HG03457 (cell line): ENCODE measurements around the gene FBXO34.

Source experiments
- ATAC-seq: cut with Tn5 transposase; IDR thresholded peaks from one replicate; pipeline ENCODE4 v1.9.1; 2021; ENCODE audit warnings: moderate number of reproducible peaks; ENCODE audit not compliant: unreplicated experiment

The FBXO34 gene

DNA sequence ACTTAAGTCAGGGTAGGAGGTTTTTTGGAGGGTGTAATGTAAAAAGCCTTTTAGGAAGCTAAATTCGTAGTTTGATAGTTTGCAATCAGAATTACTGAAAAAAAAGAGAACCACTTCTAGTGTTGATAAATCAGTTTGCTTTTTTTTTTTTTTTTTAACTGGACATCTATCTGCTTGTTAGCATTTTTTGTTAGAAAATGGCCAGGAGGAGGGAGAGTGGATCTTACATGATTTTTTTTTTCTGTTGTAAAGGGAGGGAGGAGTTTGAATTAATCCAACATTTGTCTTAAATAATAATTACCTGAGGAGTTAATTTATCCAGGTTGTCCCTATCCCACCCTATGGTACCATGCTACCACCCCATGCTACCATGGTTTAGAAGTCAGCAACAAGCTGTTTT, 1.2 kb downstream of the FBXO34 start:
- ATAC-seq: no peak

DNA sequence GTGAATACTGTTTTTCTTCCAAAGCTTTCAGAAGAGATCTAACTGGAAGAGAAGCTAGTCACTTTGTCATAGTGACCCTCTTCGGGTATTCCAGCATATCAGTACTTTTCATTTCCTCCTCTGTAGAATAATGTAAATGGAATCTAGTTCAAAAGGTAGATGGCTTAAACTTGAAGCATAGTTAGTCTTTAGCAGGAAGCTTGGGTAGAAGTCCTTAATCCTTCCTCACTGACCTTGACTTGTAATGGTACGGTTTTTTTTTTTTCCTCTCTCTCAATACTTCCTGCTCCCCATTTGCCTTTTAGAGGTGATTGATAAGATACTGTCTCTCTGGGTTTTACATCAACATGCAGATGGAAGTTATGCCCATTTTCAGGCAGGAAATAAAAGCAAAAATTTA, 1.7 kb downstream of the FBXO34 start:
- ATAC-seq: no peak

DNA sequence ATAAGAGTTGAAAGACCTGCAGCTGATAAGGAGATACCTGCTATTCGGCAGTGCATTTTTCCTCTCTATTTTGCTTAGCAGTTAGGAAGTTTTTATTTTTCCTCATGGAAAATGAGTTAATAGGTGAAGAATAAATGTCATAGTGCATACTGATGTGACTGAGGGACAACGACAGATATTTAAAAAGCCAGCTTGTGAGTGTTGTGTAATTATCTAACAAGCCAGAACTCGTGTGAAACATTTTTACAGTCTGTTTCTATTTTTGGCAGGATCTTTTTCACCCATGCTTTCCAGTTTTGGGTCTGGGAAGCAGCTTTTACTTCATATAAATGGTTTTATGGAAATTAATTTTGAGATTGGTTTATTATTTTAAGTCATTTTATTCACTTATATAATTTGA, 2.9 kb downstream of the FBXO34 start:
- no peak for ATAC-seq

DNA sequence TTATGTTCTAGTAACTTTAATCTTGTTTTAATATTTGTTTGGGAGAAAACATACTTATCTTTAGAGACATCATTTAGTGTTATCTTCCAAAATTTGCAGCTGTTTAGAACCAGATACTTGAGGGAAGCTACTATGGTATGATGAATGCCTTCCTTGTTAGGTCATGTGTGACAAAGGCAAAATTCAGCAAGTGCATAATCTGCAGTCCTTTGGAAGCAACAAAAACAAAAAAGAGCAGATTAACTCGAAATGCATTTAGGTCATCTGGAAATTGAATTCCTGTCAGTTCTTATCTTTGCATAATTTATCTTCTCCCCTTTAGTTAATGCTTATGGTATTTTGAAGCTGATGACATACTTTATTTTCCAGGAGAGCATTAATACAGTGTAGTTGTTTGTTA, 3.5 kb downstream of the FBXO34 start:
- no peak for ATAC-seq

DNA sequence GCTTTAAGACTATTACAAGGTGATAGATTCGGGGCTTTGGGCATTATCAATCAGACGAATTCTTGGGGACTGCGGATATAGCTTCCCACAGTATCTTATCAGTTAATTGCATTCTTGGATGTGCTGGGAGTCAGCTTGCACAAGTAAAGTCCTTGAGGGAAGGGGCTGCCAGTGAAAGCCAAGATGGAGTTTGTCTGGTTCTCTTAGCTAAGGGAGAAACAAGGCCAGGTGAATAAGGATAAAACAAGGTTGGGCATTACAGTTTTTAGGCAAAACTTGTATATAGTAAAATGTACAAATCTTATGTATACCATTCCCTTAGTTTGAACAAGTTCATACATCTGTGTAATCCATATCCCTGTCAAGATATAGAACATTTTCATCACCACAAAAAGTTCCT, 5.5 kb downstream of the FBXO34 start:
- no peak for ATAC-seq

DNA sequence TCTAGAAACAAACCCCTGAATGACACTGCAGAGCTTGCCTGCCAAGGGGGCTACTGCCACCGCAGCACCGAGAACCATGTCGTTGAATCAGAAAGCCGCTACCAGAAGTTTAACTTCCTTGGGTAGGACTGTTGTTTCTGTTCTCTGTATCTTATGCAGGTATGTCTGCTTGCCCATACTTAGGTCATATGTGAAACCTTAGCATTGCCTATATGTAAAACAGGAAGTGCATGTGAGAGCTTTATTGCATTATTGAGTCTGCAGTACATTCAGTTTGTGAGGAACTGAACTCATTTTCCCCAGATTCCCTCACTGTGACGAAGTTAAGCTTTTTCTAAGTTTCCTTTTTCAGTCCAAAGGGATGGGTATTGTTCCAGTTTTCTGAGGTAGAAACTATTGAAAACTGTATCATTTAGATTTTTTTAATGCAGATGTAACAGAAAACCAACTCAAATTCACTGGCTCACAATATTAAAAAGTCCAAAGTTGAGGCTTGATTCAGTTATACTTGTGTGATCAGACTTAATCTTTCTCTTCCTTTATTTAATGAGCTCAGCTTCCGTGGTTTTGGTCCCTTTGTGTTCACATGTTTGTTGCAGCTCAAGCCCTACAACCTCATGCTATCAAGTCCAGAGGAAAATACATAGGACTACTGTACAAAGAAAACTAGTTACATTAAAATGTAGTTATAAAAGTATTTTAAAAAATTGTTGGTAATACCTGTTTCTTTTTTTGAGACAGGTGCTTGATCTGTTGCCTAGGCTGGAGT, 6.9 kb downstream of the FBXO34 start:
- peak; percentile 84 for ATAC-seq

DNA sequence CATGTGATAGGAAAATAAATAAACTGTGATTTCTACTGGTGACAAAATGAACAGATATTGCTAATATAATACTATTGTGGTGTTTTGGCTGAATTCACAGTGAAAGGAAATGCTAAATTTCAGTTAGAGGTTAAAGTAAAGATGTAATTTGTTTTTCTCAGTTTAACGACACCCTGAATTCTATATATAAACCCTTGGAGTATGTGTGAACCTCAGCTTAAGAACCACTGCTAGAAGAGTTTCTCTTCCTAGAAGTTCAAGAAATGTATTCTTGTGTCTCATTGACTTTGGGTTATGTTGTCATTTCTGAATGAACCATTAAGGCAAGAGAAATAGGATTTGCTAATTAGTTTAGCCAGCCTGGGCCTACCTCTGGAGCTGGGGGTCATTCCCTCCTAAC, 8.2 kb downstream of the FBXO34 start:
- ATAC-seq: no peak

DNA sequence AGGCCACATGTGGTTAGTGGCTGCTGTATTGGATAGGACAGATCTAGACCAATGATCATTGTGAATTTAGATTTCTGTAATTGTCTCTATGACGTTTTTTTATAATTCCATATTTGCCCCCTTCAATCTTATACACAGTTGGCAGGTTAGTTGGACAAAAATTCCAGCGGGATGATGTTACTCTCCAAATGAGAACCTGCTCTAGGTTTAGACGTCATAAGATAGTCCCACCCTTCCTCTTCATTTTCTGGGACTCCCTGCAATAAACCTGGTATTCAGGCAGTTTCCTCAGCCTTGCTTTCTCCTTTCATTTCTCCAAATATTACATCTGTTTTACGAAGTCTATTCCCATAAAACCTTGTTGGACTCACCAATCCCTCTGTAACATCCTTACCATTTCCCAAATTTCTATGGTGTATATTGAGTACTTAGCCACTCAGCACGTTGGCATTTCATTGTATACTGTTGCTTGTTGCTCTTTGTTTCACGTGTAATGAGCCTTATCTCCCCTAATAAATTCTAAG, 10.2 kb downstream of the FBXO34 start:
- no peak for ATAC-seq

DNA sequence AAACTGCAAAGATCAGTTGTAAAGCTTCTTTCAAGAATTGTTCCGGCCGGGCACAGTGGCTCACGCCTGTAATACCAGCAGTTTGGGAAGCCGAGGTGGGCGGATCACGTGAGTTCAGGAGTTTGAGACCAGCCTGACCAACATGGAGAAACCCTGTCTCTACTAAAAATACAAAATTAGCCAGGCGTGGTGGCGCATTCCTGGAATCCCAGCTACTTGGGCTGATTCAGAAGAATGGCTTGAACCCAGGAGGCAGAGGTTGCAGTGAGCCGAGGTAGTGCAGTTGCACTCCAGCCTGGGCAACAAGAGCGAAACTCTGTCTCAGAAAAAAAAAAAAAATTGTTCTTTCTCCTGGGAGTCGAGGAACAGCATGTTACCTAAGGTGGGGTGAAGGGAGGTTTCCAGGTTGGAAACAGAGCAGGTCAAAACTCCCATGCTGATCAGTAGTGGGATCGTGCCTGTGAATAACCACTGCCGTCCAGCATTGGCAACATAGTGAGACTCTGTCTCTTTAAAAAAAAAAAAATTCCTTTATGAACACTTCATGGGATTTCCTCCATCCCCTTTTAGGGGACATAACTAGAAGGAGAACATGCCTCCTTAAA, 13.9 kb downstream of the FBXO34 start:
- no peak for ATAC-seq

DNA sequence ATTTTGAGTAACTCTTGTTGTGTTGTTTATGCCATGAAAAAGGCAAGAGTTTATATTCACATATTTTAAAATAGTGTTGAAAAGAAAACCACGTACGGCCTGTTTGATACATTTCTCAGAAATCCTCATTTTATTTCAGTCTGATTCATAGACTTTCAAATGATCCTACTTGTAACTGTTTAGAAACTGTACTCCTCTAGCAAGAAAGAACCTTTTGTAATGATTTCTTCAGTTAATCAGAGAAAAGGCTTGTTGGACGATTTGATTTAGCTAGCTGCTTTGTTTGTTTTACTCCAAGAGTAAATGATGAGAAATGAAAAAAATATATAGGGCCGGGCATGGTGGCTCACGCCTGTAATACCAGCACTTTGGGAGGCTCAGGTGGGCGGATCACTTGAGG, 17.2 kb downstream of the FBXO34 start:
- no peak for ATAC-seq

DNA sequence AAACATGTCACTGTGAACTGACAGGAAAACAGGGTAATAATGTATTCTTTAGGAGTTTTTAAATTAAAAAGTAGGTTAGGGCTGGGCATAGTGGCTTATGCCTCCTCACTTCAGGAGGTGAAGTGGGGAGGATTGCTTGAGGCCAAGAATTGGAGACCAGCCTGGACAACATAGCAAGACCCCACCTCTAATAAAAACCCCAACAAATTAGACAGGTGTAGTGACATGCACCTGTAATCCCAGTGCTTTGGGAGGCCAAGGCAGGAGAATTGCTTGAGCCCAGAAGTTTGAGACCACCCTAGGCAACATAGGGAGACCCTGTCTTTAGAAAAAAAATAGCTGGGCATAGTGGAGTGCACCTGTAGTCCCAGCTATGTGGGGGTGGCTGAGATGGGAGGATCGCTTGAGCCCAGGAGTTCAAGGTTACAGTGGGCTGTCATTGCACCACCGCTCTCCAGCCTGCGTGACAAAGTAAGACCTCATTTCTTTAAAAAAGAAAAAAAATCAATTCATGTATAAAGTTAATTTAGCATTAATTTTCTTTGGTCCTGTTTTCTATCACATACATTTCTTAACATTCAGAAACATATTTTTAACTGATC, 20.4 kb downstream of the FBXO34 start:
- ATAC-seq: no peak

DNA sequence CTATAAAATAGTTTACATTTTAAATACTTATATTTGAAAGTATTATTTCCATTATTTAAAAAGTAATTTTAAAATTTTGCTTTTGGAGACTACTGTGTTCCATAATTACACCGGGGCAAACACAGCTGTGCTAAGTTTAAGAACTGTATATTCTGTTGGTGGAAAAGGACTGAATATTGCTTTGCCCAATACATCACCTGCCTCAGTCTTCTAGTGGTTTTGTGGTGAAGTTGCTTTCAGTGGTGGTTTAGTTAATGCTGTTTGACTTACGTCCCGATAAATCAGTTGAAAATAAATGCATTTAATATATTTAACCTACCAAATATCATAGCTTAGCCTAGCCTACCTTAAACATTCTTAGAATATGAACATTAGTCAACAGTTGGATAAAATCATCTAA, 23.4 kb downstream of the FBXO34 start:
- ATAC-seq: no peak

DNA sequence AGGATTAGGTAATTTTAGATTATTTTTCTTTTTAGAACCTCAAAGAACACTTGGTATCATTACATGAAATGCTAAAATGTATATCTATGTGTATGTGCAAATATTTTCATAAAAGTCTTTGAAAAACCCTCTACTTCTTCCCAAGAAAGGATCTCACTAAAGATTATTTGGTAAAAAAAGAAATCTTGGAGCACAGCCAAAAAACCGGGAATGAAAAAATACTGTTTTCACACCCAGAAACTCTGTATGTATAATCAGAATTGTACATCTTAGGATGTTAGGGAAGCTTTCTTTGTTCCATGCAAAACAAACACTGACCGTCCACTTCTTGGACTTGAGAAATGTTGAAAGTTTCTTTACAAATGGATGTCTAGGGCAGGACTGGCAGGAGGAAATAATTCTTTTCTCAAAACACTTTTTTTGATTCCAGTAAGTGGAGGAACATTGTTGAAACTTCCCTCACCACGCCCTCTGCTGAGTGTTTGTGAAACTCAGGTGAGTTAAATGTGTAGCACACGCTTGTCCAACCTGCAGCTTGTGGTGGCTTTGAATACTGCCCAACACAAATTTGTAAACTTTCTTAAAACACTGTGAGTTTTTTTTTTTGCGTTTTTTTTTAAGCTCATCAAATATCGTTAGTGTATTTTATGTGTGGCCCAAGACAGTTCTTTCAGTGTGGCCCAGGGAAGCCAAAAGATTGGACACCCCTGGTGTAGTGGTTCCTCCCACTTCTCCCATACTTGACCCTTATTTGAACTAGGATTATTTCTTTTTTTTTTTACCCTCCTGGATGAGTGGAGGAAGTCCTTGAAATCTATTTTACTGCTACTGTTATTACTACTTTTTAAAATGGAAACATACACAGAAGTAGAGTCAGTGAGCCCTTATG, 26.6 kb downstream of the FBXO34 start:
- ATAC-seq: no peak

DNA sequence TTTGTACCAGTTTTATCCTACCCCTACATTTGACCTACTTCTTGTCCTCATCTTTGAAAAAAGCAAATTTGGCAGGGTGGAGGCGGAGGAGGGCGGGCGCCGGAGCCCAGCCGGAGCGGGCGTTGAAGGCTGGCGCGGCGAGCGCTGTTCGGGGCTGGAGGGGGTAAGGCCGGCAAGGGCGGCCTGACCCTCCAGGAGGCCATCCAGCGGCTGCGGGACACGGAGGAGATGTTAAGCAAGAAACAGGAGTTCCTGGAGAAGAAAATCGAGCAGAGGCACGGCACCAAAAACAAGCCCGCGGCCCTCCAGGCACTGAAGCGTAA, 27.2 kb downstream of the FBXO34 start:
- no peak for ATAC-seq

DNA sequence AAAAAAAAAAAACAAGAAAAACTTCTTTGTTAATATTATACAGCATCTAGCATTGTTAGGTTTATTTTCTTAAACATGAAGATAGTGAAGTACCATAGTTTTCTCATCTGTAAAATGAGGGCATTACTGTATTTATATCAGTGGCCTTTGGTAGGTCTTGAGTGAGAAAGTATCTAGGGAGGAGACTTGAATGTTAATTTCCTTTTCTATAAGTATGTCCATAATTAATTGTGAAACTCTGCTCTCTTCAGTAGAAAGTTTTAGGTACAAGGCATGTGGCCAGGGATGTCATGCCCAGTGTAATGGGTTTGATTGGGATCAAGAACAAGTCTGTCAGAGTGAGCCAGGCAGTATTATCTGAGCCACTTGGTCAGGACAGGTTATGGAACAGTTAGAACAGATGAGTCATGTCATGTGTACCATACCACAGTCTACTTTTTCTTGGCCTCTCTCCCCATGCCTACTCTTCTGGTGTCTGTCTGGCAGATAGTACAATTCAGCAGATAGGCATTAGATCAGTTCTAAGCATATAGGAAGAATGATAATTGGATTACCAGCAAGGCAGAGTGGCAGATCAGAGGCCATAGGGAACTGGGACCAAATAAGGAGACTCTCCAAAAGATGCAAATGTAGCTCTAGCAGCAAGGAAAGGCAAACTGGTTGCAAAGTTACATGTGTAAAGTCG, 30.4 kb downstream of the FBXO34 start:
- no peak for ATAC-seq

DNA sequence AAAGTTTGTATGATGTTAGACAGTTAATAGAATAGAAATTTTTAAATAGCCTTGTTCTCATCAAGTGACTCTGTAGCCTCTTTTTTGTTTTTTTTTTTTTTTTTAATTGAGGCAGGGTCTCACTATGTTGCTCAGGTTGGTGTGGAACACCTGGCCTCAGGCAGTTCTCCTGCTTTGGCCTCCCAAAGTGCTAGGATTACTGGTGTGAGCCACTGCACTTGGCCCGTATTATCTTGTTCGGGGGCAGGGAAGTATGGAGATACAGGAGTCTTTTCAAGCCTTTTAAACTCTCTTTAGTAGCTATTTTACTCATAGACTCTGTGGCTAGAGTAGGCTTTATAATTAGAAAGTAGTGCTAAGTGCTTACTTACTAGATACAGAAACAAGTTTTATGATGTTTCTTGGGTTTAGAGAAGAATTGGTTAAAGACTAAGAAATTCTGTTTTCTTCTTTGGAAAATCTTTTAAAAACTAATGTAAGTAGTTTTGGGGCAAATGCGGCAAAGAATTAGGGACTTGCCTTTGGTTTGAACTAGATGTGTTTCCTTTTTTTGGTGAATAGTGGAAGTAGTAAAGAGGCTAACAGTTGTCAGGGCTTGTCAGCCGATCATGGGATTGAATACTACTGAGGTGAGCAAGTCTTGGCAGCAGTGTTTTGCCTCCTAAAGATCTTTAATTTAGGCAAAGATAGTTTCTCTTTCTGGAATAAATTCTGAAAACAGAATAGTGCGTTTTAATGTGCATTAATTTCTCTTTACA, 31.3 kb downstream of the FBXO34 start:
- ATAC-seq: no peak

DNA sequence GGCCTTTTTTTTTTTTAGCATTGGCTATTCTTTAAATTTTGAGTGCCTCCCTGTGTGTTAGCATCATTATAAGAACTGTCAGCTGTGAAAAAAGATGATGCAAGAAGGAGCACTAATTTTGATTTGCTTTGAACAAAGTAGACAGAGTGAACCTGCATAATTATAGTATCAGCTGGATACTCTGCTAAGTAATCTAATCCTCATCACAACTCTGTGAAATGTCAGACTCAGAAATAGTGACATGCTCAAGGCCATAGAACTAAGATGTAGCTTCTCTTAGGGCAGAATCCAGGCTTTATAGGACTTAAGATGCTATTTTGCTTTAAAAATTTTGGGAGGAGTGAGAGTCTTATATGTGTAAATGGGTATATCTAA, 31.9 kb downstream of the FBXO34 start:
- no peak for ATAC-seq

DNA sequence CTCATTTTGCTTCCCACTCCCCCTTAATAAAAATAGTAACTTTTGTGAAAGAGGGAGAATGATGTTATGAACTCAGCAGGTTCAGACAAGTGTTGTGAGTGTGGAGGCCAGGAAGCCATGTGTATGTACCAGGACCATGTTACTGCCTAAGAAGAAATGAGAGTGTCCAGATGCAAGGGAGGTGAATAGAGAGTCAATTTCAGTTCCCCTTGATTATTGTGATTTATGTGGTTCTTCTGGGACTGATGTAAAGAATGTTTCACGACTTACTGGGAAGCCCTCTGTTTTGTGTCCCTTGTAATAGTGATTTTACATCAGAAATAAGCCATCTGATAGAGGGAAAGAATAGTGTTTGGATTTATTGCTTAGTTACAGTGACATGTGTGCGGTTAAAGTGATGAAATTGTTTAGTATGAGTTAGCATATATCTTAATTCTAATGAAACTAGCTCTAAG, 32.5 kb downstream of the FBXO34 start:
- no peak for ATAC-seq

DNA sequence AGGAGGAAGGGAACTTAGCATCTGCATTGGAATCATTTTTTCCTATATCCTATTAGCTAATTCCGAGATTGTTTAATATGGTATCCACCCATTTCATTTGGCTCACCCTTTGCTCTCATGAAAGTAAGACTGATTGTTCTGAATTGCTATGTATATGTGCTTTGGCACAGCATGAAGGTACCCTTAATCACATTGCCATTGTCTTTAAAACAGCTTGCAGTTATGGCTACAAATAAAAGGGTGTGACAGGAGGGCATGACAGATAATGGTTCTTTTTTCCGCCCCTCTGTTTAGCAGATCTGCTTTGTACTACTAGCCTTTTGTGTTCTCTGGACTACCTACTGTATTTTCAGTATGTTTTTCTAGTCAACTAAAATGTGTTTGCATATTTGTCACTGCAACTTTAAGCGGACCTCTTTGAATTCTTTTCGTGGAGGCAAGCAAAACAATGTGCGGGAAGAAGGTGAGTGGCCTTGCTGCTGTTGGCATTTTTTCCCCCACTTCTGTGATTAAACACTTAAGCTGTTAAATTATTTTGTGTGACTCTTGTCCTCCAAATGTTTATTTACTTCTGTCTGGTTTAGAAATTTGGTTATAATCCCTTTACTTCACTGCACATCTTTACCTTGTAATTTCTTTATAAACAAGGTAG, 35.8 kb downstream of the FBXO34 start:
- no peak for ATAC-seq

DNA sequence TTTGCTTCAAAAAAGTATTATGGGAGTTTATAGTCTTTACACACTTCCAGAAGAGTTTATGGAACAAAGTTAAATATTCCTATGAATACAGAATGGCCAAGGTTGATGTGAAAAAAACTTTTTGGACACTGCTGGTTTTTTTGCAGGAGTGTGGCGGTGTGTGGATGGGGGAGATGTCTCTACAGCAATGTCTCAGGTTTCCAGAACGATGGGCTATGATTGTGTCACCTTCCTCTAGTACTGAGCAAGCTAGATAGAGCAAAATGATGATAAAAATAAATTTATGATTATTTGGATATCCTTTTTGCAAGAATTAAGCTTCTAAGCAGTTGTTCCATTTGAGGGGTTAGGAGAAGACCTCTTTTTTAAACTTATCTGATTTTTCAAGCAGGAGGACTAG, 37.9 kb downstream of the FBXO34 start:
- ATAC-seq: no peak
